H9 (cell line): Measurements from ENCODE around the gene CWC27. TPM values are rescaled to one million over a fixed set of nuclear protein-coding genes. Genes with fewer than 3 reads are reported as not detected.

Source experiments
- DNase-seq: peaks from one replicate; pipeline ENCODE4 v3.0.0-alpha.2; 2017
- H2AFZ ChIP-seq: one replicate; pipeline ENCODE4 v1.6.1; 2013; ENCODE audit warnings: mild to moderate bottlenecking, low read length, control low read depth, moderate library complexity
- H2AK5ac ChIP-seq: 2 replicates; pipeline ENCODE4 v1.6.1; 2013; ENCODE audit warnings: low read length, control low read depth, mixed read lengths; ENCODE audit not compliant: insufficient read length
- H2BK120ac ChIP-seq: one replicate; pipeline ENCODE4 v1.6.1; 2013; ENCODE audit warnings: low read depth, mild to moderate bottlenecking, low read length, control low read depth, inconsistent platforms; ENCODE audit not compliant: poor library complexity, severe bottlenecking
- H2BK12ac ChIP-seq: 2 replicates; pipeline ENCODE4 v1.6.1; 2013; ENCODE audit warnings: low read length, control low read depth, mixed read lengths, low read depth; ENCODE audit not compliant: insufficient read length
- H2BK15ac ChIP-seq: 2 replicates; pipeline ENCODE4 v1.6.1; 2013; ENCODE audit warnings: low read depth, low read length, control low read depth
- H2BK20ac ChIP-seq: one replicate; pipeline ENCODE4 v1.6.1; 2013; ENCODE audit warnings: low read depth, mild to moderate bottlenecking, low read length, control low read depth, inconsistent platforms; ENCODE audit not compliant: poor library complexity, severe bottlenecking
- H2BK5ac ChIP-seq: 2 replicates; pipeline ENCODE4 v1.6.1; 2013; ENCODE audit warnings: low read length, control low read depth, mixed read lengths; ENCODE audit not compliant: insufficient read length
- H3K14ac ChIP-seq: 2 replicates; pipeline ENCODE4 v1.6.1; 2013; ENCODE audit warnings: low read length, control low read depth; ENCODE audit not compliant: insufficient read depth
- H3K18ac ChIP-seq: 2 replicates; pipeline ENCODE4 v1.6.1; 2013; ENCODE audit warnings: low read depth, mild to moderate bottlenecking, mixed read lengths, low read length, control low read depth; ENCODE audit not compliant: insufficient read length
- H3K23ac ChIP-seq: 2 replicates; pipeline ENCODE4 v1.6.1; 2013; ENCODE audit warnings: low read length, control low read depth, mixed read lengths, low read depth; ENCODE audit not compliant: insufficient read length
- H3K23me2 ChIP-seq: 2 replicates; pipeline ENCODE4 v1.6.1; 2013; ENCODE audit warnings: low read depth, mild to moderate bottlenecking, mixed read lengths, low read length, control low read depth; ENCODE audit not compliant: insufficient read length, poor library complexity, severe bottlenecking
- H3K27ac ChIP-seq: 2 replicates; pipeline ENCODE4 v1.5.1; 2013; ENCODE audit warnings: low read length, control low read depth, mixed read lengths, low read depth; ENCODE audit not compliant: insufficient read length
- H3K27me3 ChIP-seq: 2 replicates; pipeline ENCODE4 v1.6.1; 2013; ENCODE audit warnings: low read length, control low read depth, inconsistent platforms; ENCODE audit not compliant: insufficient read depth
- H3K4ac ChIP-seq: 2 replicates; pipeline ENCODE4 v1.6.1; 2013; ENCODE audit warnings: low read depth, mild to moderate bottlenecking, control low read depth, inconsistent platforms, low read length, moderate library complexity
- H3K4me1 ChIP-seq: 2 replicates; pipeline ENCODE4 v1.6.1; 2013; ENCODE audit warnings: low read length, control low read depth, inconsistent platforms; ENCODE audit not compliant: insufficient read depth
- H3K4me2 ChIP-seq: 2 replicates; pipeline ENCODE4 v1.6.1; 2013; ENCODE audit warnings: low read length, control low read depth, mixed read lengths; ENCODE audit not compliant: insufficient read length, insufficient read depth
- H3K56ac ChIP-seq: 2 replicates; pipeline ENCODE4 v1.6.1; 2013; ENCODE audit warnings: low read depth, mild to moderate bottlenecking, mixed read lengths, low read length, control low read depth; ENCODE audit not compliant: insufficient read length
- H3K79me1 ChIP-seq: 2 replicates; pipeline ENCODE4 v1.6.1; 2013; ENCODE audit warnings: low read depth, mild to moderate bottlenecking, moderate library complexity, low read length, control low read depth, inconsistent platforms; ENCODE audit not compliant: insufficient read depth, poor library complexity, severe bottlenecking
- H3K79me2 ChIP-seq: 2 replicates; pipeline ENCODE4 v1.6.1; 2013; ENCODE audit warnings: low read length, control low read depth, inconsistent platforms; ENCODE audit not compliant: insufficient read depth
- H3K9ac ChIP-seq: 2 replicates; pipeline ENCODE4 v1.6.1; 2013; ENCODE audit warnings: low read length, control low read depth, mixed read lengths; ENCODE audit not compliant: insufficient read length; ENCODE audit errors: extremely low read depth
- H3K9me3 ChIP-seq: one replicate; pipeline ENCODE4 v1.6.1; 2013; ENCODE audit warnings: low read depth, low read length, inconsistent platforms; ENCODE audit not compliant: control insufficient read depth
- H3T11ph ChIP-seq: one replicate; pipeline ENCODE4 v1.6.1; 2013; ENCODE audit warnings: mild to moderate bottlenecking, low read length, control low read depth, inconsistent platforms
- H4K20me1 ChIP-seq: one replicate; pipeline ENCODE4 v1.6.1; 2013; ENCODE audit not compliant: control insufficient read depth, insufficient read length, insufficient read depth
- H4K5ac ChIP-seq: 2 replicates; pipeline ENCODE4 v1.6.1; 2013; ENCODE audit warnings: low read depth, mild to moderate bottlenecking, mixed read lengths, low read length, control low read depth; ENCODE audit not compliant: insufficient read length
- H4K8ac ChIP-seq: replicated peaks from 2 replicates; pipeline ENCODE4 v1.6.1; 2013; ENCODE audit warnings: low read length, control low read depth, mixed read lengths, low read depth; ENCODE audit not compliant: insufficient read length
- H4K91ac ChIP-seq: 2 replicates; pipeline ENCODE4 v1.6.1; 2013; ENCODE audit warnings: low read depth, mild to moderate bottlenecking, moderate library complexity, mixed read lengths, low read length, control low read depth; ENCODE audit not compliant: insufficient read length
- H3K27ac Mint-ChIP-seq, 3 experiments: 2 replicates in 2 of 3; 3 replicates in 1 of 3; pipeline ENCODE4 v1.8.0; 2020 to 2021; ENCODE audit warnings: mixed read lengths in 3 of 3, mild to moderate bottlenecking in 1 of 3, moderate library complexity in 1 of 3
- H3K27me3 Mint-ChIP-seq: 2 replicates; pipeline ENCODE4 v1.8.0; 2021; ENCODE audit warnings: low read depth, mild to moderate bottlenecking, moderate library complexity, mixed read lengths
- H3K36me3 Mint-ChIP-seq, 3 experiments: 2 replicates in 2 of 3; 3 replicates in 1 of 3; pipeline ENCODE4 v1.8.0; 2020 to 2021; ENCODE audit warnings: low read depth in 3 of 3, mixed read lengths in 3 of 3; ENCODE audit not compliant: insufficient read depth in 1 of 3
- H3K4me1 Mint-ChIP-seq, 2 experiments: 2 replicates each; pipeline ENCODE4 v1.8.0; 2020; ENCODE audit warnings: mixed read lengths in 2 of 2
- H3K4me3 Mint-ChIP-seq, 2 experiments: 2 replicates in 1 of 2; 3 replicates in 1 of 2; pipeline ENCODE4 v1.8.0; 2020 to 2021; ENCODE audit warnings: mild to moderate bottlenecking in 2 of 2, mixed read lengths in 2 of 2, moderate library complexity in 1 of 2
- H3K9me3 Mint-ChIP-seq, 2 experiments: 2 replicates in 1 of 2; 3 replicates in 1 of 2; pipeline ENCODE4 v1.8.0; 2020; ENCODE audit warnings: mild to moderate bottlenecking in 2 of 2, mixed read lengths in 2 of 2, moderate library complexity in 1 of 2
- total RNA-seq: library from RNA; stranded (reverse); gene quantifications from 2 replicates; pipeline ENCODE4 v1.2.1, GENCODE V29; 2021
- TF ChIP-seq, protein P1 (sequence below): fragments of 200-600 bp; sonication (generic); conservative IDR thresholded peaks from 3 replicates; pipeline ENCODE4 v1.8.0; 2021; ENCODE audit warnings: antibody characterized with exemption, mild to moderate bottlenecking

Gene CWC27
- total RNA-seq, 1 experiment from 2014 or later = 41.9 TPM

- Mint-ChIP-seq H3K27me3 (no peaks in the 10 kb centered on the region), H3K36me3 (no peaks in the 10 kb centered on the region; a peak in 1 of 7 replicates), H3K4me3 (no peak overlapping the region), H3K27ac (no peak overlapping the region), H3K4me1 (peaks cover 1 to 2% of the 10 kb centered on the region in 2 experiments), H3K9me3 (no peaks in the 10 kb centered on the region)
- Histone ChIP-seq H4K91ac (no peak overlapping the region), H3K56ac (no peak overlapping the region), H2AFZ (no peak overlapping the region), H3K23ac (no peak overlapping the region), H3K4ac (no peak overlapping the region), H2BK5ac (no peak overlapping the region), H3K18ac (no peak overlapping the region), H3T11ph (no peak overlapping the region), H3K14ac (no peak overlapping the region), H3K27ac (no peak overlapping the region), H3K9me3 (no peaks in the 10 kb centered on the region), H3K9ac (no peak overlapping the region), H3K4me2 (no peak overlapping the region), H2BK15ac (no peak overlapping the region), H3K4me1 (no peaks in the 10 kb centered on the region), H2BK12ac (no peak overlapping the region), H3K27me3 (no peaks in the 10 kb centered on the region), H3K23me2 (no peaks in the 10 kb centered on the region), H2BK120ac (no peak overlapping the region), H4K8ac (no peak overlapping the region), H3K79me2 (no peaks in the 10 kb centered on the region), H2BK20ac (no peak overlapping the region), H2AK5ac (no peak overlapping the region), H4K20me1 (no peaks in the 10 kb centered on the region), H3K79me1 (no peaks in the 10 kb centered on the region), H4K5ac (no peak overlapping the region)
- TF ChIP-seq, protein P1, sequence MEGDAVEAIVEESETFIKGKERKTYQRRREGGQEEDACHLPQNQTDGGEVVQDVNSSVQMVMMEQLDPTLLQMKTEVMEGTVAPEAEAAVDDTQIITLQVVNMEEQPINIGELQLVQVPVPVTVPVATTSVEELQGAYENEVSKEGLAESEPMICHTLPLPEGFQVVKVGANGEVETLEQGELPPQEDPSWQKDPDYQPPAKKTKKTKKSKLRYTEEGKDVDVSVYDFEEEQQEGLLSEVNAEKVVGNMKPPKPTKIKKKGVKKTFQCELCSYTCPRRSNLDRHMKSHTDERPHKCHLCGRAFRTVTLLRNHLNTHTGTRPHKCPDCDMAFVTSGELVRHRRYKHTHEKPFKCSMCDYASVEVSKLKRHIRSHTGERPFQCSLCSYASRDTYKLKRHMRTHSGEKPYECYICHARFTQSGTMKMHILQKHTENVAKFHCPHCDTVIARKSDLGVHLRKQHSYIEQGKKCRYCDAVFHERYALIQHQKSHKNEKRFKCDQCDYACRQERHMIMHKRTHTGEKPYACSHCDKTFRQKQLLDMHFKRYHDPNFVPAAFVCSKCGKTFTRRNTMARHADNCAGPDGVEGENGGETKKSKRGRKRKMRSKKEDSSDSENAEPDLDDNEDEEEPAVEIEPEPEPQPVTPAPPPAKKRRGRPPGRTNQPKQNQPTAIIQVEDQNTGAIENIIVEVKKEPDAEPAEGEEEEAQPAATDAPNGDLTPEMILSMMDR = no peak
- no peak for DNase-seq
Measured at GRCh38 chr5:65022932-65023331, 254.2 kb downstream of the CWC27 start.
